Mononuclear cell (primary cell): ENCODE measurements around the gene TAF1L. TPM values are rescaled to one million over a fixed set of nuclear protein-coding genes. Genes with fewer than 3 reads are reported as not detected.
"Not testable (repeated sequence)": the region's sequence is repeated elsewhere in the genome, so short reads cannot be mapped to it uniquely, and the experiment has no call there.

Experiments
- H3K27me3 ChIP-seq: 2 replicates; pipeline ENCODE4 v1.6.0; 2011; ENCODE audit warnings: low read length, control low read depth; ENCODE audit not compliant: insufficient read depth
- H3K4me1 ChIP-seq: 2 replicates; pipeline ENCODE4 v1.5.1; 2011; ENCODE audit warnings: mild to moderate bottlenecking, low read length, control low read depth; ENCODE audit not compliant: insufficient read depth
- H3K4me3 ChIP-seq: 2 replicates; pipeline ENCODE4 v1.5.1; 2011; ENCODE audit warnings: mild to moderate bottlenecking, low read length, moderate library complexity
- H3K9me3 ChIP-seq: 2 replicates; pipeline ENCODE4 v1.5.1; 2011; ENCODE audit warnings: low read depth, mild to moderate bottlenecking, control low read depth, low read length
- total RNA-seq: library from RNA; depleted of rRNA; stranded (reverse); fragments of >200 nt; gene quantifications from one replicate; pipeline ENCODE4 v1.2.3, GENCODE V29; 2012

Gene TAF1L
- total RNA-seq, 1 donor = under 0.01 TPM

DNA sequence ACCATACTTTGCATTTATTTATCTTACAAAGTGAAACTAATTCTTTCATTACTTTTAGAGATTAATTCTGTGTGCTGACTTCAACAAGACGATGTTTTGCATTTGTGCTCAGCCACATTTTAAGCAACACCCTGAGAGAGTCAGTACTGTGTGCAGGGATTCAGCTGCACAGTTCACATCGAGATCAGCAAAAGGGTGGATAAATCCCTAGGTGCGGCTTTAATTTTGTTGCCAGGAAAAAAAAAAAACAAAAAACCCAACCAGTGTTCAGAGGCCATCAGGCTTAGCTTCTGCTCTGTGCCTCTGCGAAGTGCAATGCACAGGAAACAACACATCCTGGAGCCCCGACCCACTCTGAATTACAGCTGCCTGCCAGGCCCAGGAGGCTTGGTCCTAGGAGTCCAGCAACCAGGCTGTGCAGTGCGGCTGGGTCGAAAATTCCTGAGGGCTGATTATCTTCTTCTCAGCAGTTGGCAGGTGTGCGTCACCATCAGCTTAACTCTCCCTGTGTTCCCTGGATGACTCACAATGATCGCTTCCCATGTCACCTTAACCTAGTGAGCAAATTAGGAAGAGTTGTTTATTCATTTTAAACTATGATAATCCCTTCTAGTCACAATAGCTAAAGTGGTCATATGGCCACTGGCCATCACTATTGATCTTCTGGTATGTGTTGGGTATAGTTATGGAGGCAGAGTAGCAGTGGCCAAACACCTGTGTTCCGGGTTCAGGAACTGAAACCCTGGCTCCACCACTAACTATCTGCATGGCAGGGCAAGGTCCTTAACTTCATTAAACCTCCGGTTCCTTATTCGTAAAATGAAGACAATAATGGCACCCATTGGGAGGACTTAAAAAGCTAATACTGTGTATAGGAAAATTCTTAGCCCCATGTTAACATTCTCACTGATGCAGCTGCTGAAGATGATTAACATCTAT is 31.3 kb downstream of the TAF1L start:
- peaks cover 5% of the 10 kb centered on the region for H3K4me1 ChIP-seq
- no peak overlapping the region for H3K4me3 ChIP-seq
- no peaks in the 10 kb centered on the region for H3K9me3 ChIP-seq
- H3K27me3 ChIP-seq = peaks cover 5% of the 10 kb centered on the region

DNA sequence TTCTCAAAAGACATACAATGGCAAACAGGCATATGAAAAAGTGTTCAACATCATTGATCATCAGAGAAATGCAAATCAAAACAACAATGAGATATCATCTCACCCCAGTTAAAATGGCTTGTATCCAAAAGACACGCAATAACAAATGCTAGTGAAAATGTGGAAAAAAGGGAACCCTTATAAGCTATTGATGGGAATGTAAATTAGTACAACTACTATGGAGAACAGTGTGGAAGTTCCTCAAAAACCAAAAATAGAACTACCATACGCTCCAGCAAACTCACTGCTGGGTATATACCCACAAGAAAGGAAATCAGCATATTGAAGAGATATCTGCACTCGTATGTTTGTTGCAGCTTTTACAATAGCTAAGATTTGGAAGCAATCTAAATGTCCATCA is 36.4 kb downstream of the TAF1L start:
- not testable (repeated sequence) for H3K4me3 ChIP-seq, H3K9me3 ChIP-seq, H3K4me1 ChIP-seq, H3K27me3 ChIP-seq

DNA sequence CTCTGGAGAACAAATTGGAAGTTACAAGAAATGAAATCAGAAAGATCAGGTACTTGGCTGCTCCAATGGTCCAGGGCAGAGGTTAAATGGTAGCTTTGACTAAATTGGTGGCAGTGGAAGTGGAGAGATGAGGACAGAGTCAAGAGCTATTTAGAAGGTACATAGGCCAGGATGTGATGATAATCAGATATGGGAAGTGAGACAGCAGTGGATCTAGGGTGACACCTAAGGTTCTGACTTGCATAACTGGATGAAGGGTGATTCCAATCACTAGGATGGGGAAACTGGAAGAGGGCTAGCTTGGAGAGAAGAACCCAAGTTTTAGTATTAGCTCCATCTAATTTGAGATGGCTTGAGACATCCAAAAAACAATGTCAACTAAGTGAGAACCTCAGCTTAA is 38.5 kb downstream of the TAF1L start:
- Histone ChIP-seq H3K4me3 (no peak overlapping the region), H3K9me3 (no peaks in the 10 kb centered on the region), H3K27me3 (peaks cover 5% of the 10 kb centered on the region), H3K4me1 (peaks cover 4% of the 10 kb centered on the region)

DNA sequence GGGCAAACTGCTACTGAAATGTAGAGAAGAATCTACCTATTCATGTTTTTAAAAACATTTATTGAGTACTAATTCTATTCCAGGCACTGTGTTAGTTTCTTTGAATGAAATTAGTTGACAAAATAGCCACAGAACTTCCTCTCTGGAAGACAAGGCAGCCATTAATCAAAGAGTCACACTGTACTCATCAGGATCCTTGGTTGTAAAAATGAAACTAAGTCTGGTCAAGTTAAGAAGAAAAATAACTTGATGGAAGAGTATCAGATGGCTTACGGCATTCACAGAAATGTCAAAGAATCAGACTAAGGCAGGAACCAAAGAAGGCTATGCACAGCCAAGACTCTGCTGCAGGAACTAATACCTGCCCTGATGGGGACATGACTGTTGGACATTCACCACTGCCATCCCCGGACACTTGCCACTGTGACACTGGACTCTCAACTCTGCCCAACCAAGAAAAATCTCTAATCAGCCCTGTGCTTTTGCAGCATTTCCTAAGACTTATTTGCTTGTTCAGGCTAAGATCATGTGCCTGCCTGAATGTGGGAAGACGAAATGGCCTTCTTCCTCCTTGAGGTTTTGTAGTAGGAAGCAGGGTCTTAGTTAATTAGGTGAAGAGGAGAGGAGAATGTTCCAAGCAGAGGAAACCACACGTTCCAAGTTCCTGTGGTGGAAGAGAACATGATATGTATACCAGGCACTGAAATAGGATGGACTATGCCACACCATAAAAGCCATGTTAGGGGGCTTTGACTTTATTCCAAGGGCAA is 39.2 kb downstream of the TAF1L start:
- Histone ChIP-seq H3K4me1 (peaks cover 4% of the 10 kb centered on the region), H3K4me3 (no peak overlapping the region), H3K27me3 (peaks cover 5% of the 10 kb centered on the region), H3K9me3 (no peaks in the 10 kb centered on the region)

DNA sequence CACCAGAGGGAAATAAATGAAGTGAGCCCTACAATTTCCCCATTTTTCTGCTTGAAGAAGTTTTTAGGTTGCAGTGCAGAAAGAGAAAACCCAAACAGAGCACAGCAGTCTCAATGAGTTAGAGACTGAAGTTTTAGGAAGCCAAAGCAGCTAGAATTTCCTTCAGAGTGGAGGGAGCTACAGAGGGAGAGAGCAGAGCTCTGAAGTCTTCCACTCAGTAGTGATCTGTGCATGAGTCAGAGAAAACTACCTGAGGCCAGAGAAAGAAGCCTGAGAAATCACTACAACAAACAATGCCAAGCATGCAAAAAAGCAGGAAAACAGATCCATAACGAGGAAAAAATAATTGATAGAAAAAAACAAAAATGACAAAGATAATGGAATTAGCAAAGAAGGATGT is 44.6 kb downstream of the TAF1L start:
- Histone ChIP-seq H3K9me3 (no peaks in the 10 kb centered on the region), H3K27me3 (peaks cover 13% of the 10 kb centered on the region), H3K4me1 (no peaks in the 10 kb centered on the region), H3K4me3 (no peak overlapping the region)

DNA sequence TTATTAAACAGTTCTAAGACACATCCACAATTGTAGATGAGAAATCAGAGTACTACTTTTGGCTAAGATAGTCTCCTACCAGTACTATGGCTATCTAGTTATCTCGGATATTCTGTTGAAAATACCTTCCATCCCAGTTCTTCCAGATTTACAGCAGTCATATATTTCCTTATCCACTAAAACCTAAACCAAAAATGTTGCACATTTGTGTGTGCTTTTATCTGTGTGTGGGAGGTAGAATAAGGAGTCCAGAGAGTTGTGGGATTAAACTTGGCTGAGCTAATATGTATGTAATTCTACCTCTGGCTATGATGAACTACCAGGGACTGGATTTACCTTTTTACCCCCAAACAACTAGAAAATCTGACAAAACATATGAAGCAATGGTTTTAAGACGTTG is 45.0 kb downstream of the TAF1L start:
- Histone ChIP-seq H3K9me3 (no peaks in the 10 kb centered on the region), H3K27me3 (peaks cover 16% of the 10 kb centered on the region), H3K4me1 (no peaks in the 10 kb centered on the region), H3K4me3 (no peak overlapping the region)

DNA sequence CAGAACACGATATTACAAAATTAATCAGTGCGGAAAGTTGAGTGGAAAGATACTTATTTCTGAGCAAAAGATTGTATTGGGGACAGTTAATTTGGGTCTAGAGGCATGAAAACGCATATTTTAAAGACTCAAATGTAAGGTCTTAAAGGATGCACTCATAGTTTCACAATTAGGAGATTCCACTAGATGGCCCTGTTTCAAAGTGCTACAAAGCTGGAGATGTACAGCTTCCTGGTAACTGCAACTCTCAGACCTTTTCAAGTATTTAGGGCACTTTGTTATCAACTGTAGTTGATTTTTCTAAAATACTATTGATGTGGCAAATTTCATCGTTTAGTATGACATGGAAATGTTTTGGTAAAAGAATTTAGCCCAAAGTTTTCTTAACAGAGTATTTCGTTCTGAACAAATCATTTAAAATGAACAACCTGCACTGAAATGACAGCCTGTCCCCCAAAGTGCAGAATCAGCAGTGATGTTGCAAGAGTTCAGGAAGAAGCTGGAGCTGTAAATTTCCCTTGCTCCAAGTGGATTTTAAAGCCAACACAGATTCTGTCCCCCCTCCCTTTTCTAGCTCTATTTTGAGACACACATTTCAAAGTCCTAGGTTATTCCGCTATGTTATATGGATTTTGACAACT is 46.3 kb downstream of the TAF1L start:
- no peaks in the 10 kb centered on the region for H3K9me3 ChIP-seq
- no peak overlapping the region for H3K4me3 ChIP-seq
- no peaks in the 10 kb centered on the region for H3K4me1 ChIP-seq
- H3K27me3 ChIP-seq = peaks cover 20% of the 10 kb centered on the region

DNA sequence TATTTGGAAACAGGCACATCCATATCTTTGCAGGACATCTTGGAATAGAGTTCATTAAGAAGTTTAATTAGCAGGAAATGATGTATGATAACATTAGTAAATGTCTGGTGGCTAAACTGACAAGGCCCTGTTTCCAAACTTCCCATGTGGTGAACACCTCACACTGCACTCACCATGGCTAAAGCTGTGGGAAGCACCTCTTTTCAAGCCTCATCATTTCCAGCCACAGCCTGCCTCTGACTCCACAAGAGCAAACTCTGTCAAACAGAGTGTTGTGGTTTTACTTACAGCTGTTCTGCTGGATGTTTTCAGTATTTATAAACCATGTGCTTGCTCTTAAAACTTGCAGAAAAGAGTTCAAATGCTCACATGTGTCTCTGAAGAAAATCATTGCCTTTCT is 47.6 kb downstream of the TAF1L start:
- Histone ChIP-seq H3K4me3 (no peak overlapping the region), H3K27me3 (peaks cover 20% of the 10 kb centered on the region), H3K9me3 (no peaks in the 10 kb centered on the region), H3K4me1 (no peaks in the 10 kb centered on the region)

DNA sequence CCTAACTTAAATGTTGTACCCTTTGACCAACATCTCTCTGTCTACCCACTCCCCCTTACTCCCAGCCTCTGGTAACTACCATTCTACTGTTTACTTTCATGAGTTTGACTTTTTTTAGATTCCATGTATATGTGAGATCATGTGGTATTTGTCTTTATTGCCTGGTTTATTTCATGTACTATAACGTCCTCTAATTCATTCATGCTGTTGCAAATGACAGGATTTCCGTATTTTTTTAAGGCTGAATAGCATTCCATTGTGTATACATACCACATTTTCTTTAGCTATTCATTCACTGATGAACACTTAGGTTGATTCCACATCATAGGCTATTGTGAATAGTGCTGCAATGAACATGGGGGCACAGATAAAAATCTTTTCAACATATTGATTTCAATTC is 50.7 kb downstream of the TAF1L start:
- Histone ChIP-seq H3K4me3 (no peak overlapping the region), H3K9me3 (no peaks in the 10 kb centered on the region), H3K27me3 (peaks cover 20% of the 10 kb centered on the region), H3K4me1 (no peaks in the 10 kb centered on the region)

DNA sequence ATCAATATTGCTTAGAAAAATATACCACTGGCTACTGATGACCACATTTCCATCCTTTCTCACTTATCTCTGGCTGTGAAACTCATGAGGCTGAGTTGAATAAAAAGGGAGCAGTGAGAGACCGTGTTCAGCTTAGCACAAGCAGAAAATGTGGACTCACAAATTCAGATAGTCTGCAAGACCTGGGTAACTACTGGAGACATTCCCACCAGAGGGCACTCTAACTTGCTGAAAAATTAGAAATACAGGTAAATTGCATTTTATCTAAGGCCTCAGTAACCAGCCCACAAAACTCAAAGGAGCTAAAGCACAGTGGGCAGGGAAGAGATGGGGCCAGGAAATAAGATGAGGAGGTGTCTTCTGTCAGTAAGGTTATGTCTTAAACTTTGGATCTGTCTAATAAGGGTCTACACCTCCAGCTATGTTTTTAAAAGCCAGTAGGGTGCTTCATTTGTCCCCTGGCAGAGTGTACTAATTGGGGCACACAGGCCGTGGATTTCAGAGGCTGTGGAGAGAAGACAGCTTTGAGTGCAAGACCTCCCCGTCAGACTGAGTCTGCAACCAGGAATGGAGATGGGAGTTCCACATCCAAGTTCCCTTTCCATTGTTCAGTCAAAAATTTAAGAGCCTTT is 53.8 kb downstream of the TAF1L start:
- Histone ChIP-seq H3K9me3 (no peaks in the 10 kb centered on the region), H3K4me1 (no peaks in the 10 kb centered on the region), H3K4me3 (no peak overlapping the region), H3K27me3 (peaks cover 22% of the 10 kb centered on the region)

DNA sequence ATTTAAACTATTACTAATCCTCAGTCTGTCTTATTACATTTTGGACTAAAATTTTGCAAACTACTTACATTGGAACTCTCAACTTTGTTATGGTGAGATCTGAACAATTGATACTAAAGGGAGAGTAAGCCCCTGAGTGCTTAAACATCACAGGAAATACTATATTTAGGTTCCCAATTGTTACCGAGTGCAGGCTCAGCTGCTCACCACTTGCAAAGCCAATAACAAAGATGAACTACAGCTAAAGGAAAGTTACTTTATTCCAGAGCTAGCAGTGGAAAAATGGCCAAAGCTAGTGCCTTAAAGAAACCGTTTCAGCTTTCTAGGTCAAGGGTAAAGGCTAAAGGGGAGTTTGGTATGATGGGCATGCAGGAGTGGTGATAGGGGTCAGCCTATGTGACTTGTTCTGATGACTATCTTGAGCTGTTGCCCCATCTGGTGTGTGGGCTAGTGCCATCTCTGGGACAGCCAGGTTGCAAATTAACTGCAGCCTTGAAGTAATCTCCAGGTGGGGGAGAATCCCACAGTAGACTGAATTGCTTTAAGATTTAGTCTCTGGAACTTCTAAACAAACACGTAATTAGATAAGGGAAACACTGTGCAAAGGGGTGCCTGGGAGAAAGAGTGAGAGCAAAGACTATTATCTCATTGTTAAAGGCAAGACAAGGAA is 54.7 kb downstream of the TAF1L start:
- no peak overlapping the region for H3K4me3 ChIP-seq
- peaks cover 16% of the 10 kb centered on the region for H3K27me3 ChIP-seq
- no peaks in the 10 kb centered on the region for H3K4me1 ChIP-seq
- no peaks in the 10 kb centered on the region for H3K9me3 ChIP-seq

DNA sequence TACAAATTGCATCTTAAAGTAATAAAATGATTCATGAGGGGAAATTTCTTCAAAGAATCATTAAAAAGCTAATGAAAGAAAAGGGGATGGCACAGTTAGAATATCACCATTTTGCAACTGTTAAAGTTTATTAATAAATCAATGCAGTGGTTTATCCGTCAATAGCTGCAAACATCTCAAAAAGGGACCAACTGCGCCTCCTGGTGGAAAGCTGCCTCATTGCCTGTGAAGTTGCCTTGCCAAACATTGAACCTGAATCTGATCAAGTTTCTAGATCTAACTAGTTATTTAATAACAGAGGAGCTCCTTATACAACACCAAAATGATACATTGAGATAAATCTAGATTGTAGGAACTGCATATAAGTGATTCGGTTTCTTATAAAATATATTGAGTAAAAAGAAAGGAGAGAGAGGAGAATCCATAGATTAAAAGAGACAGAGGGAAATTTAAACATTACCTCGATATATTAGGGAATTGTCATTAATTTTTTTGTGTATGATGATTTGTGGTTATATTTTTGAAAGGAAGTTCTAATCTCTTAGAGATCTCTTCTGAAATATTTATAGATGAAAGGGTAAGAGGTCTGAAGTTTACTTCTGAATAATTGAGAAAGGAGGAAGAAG is 55.6 kb downstream of the TAF1L start:
- Histone ChIP-seq H3K9me3 (no peaks in the 10 kb centered on the region), H3K4me3 (no peak overlapping the region), H3K27me3 (peaks cover 10% of the 10 kb centered on the region), H3K4me1 (no peaks in the 10 kb centered on the region)
